HepG2 (cell line): Measurements from ENCODE around the gene CDC37L1. TPM values are rescaled to one million over a fixed set of nuclear protein-coding genes. Genes with fewer than 3 reads are reported as not detected.

Experiments
- BRCA1 ChIP-seq: sonication (generic); formaldehyde crosslinking; IDR thresholded peaks from 2 replicates; pipeline ENCODE4 v1.4.0; 2020; ENCODE audit warnings: missing genetic modification reagents
- ELK4 ChIP-seq: sonication (generic); formaldehyde crosslinking; IDR thresholded peaks from 2 replicates; pipeline ENCODE4 v1.9.0; 2021; ENCODE audit warnings: missing genetic modification reagents, borderline replicate concordance
- HDAC6 ChIP-seq: fragments of 200-600 bp; sonication (generic); IDR thresholded peaks from 2 replicates; pipeline ENCODE4 v1.7.0; 2017; ENCODE audit warnings: mild to moderate bottlenecking, antibody characterized with exemption, low read length, low read depth
- HMG20A ChIP-seq: IDR thresholded peaks from 2 replicates; pipeline ENCODE4 v1.6.1; 2016; ENCODE audit warnings: borderline replicate concordance
- HOXA9 ChIP-seq: sonication (generic); formaldehyde crosslinking; IDR thresholded peaks from 2 replicates; pipeline ENCODE4 v1.8.1; 2022; ENCODE audit warnings: missing genetic modification reagents, mild to moderate bottlenecking, moderate library complexity, borderline replicate concordance
- JUN ChIP-seq: sonication (generic); formaldehyde crosslinking; IDR thresholded peaks from 2 replicates; pipeline ENCODE4 v1.4.0; 2020; ENCODE audit warnings: mild to moderate bottlenecking, missing genetic modification reagents
- PBX3 ChIP-seq: sonication (generic); formaldehyde crosslinking; IDR thresholded peaks from 2 replicates; pipeline ENCODE4 v1.8.1; 2023; ENCODE audit warnings: missing genetic modification reagents, inconsistent platforms, borderline replicate concordance
- SMAD9 ChIP-seq: sonication (generic); formaldehyde crosslinking; IDR thresholded peaks from 2 replicates; pipeline ENCODE4 v1.5.1; 2020; ENCODE audit warnings: mild to moderate bottlenecking, missing genetic modification reagents
- SMARCC2 ChIP-seq: fragments of 450-650 bp; IDR thresholded peaks from 2 replicates; pipeline ENCODE4 v1.6.1; 2017; ENCODE audit warnings: antibody characterized with exemption, mild to moderate bottlenecking
- SOX6 ChIP-seq, 2 experiments: fragments of 450-650 bp in 1 of 2; sonication (generic) in 1 of 2; formaldehyde crosslinking in 1 of 2; IDR thresholded peaks; 2 replicates each; pipeline versions ENCODE4 v1.4.0 to v1.6.1; 2017 to 2020; ENCODE audit warnings: antibody characterized with exemption in 1 of 2, mild to moderate bottlenecking in 1 of 2, missing genetic modification reagents in 1 of 2
- UBTF ChIP-seq: sonication (generic); formaldehyde crosslinking; IDR thresholded peaks from 2 replicates; pipeline ENCODE4 v1.4.0; 2020; ENCODE audit warnings: mild to moderate bottlenecking, missing genetic modification reagents
- YEATS2 ChIP-seq: sonication (generic); formaldehyde crosslinking; IDR thresholded peaks from 2 replicates; pipeline ENCODE4 v1.4.0; 2020; ENCODE audit warnings: missing genetic modification reagents, borderline replicate concordance
- ZNF362 ChIP-seq: sonication (generic); formaldehyde crosslinking; IDR thresholded peaks from 2 replicates; pipeline ENCODE4 v1.4.0; 2020; ENCODE audit warnings: missing genetic modification reagents, mild to moderate bottlenecking, borderline replicate concordance
- ZNF414 ChIP-seq: sonication (generic); formaldehyde crosslinking; IDR thresholded peaks from 2 replicates; pipeline ENCODE4 v1.5.0; 2020; ENCODE audit warnings: missing genetic modification reagents
- ZNF432 ChIP-seq: sonication (generic); formaldehyde crosslinking; IDR thresholded peaks from 2 replicates; pipeline ENCODE4 v1.5.0; 2020; ENCODE audit warnings: missing genetic modification reagents, mild to moderate bottlenecking, borderline replicate concordance
- ZNF652 ChIP-seq: IDR thresholded peaks from 2 replicates; pipeline ENCODE4 v1.6.1; 2016; ENCODE audit warnings: low read depth, borderline replicate concordance
- ZNF883 ChIP-seq: sonication (generic); formaldehyde crosslinking; IDR thresholded peaks from 2 replicates; pipeline ENCODE4 v1.5.1; 2020; ENCODE audit warnings: mild to moderate bottlenecking, missing genetic modification reagents; ENCODE audit errors: not compliant biosample characterization
- polyA plus RNA-seq, 8 experiments: library from polyadenylated mRNA; depleted of rRNA in 3 of 8; stranded (reverse) in 7 of 8; unstranded in 1 of 8; fragments of >200 nt; fragmentation: Illumina TruSeq in 4 of 8; extraction: Trizol in 4 of 8; gene quantifications; 2 replicates each; pipeline versions ENCODE4 v1.2.1 to v1.2.3, GENCODE V29; 2011 to 2016; ENCODE audit warnings: low read depth in 4 of 8, missing spikeins in 1 of 8, mixed read lengths in 1 of 8; ENCODE audit not compliant: insufficient read depth in 1 of 8
- total RNA-seq, 5 experiments: library from RNA; depleted of rRNA; stranded (reverse); fragments of >200 nt; fragmentation: Illumina TruSeq; extraction: Trizol; gene quantifications; 2 replicates each; pipeline ENCODE4 v1.2.3, GENCODE V29; 2016; ENCODE audit warnings: low read depth in 1 of 5
- TF ChIP-seq, protein P1 (sequence below): sonication (generic); formaldehyde crosslinking; IDR thresholded peaks from 2 replicates; pipeline ENCODE4 v1.5.0; 2020; ENCODE audit warnings: mild to moderate bottlenecking, missing genetic modification reagents

CDC37L1 gene
- total and polyA plus RNA-seq, 2 of the 13 experiments (the other 11 are each of a cell fraction or from before 2014, with no cell fraction given), result 5.5 to 17.0 TPM

GRCh38 chr9:4679268-4680172 is at the start of gene CDC37L1 (continued):
- TF ChIP-seq JUN (no peak; the same call in 1 of the 2 replicates), PBX3 (no peak), SMARCC2 (no peak), ZNF652 (no peak), HMG20A (CRISPR knock-in tag) (no peak; the same call in 1 of the 2 replicates), ZNF362 (CRISPR knock-in tag) (peak; percentile 36; the same call in 1 of the 2 replicates), BRCA1 (CRISPR knock-in tag) (peak; percentile 74), YEATS2 (CRISPR knock-in tag) (peak; percentile 85; the same call in 1 of the 2 replicates), UBTF (CRISPR knock-in tag) (peak; percentile 94), ZNF432 (CRISPR knock-in tag) (no peak), SOX6 (IDR thresholded peaks at IDR 0.05) (no peak), SOX6 (CRISPR knock-in tag; IDR thresholded peaks at IDR 0.05) (peak; percentile 72), ELK4 (CRISPR knock-in tag) (no peak), HDAC6 (no peak), ZNF414 (CRISPR knock-in tag) (no peak; the same call in 1 of the 2 replicates), SMAD9 (no peak), ZNF883 (peak; percentile 95), HOXA9 (0 out of 2 replicates have a peak, but pooled peaks have one; percentile 20)
- TF ChIP-seq, protein P1, sequence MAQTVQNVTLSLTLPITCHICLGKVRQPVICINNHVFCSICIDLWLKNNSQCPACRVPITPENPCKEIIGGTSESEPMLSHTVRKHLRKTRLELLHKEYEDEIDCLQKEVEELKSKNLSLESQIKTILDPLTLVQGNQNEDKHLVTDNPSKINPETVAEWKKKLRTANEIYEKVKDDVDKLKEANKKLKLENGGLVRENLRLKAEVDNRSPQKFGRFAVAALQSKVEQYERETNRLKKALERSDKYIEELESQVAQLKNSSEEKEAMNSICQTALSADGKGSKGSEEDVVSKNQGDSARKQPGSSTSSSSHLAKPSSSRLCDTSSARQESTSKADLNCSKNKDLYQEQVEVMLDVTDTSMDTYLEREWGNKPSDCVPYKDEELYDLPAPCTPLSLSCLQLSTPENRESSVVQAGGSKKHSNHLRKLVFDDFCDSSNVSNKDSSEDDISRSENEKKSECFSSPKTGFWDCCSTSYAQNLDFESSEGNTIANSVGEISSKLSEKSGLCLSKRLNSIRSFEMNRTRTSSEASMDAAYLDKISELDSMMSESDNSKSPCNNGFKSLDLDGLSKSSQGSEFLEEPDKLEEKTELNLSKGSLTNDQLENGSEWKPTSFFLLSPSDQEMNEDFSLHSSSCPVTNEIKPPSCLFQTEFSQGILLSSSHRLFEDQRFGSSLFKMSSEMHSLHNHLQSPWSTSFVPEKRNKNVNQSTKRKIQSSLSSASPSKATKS, result no peak; the same call in 1 of the 2 replicates
